Endodermal cell (in vitro differentiated cells): ENCODE measurements around the gene OPCML. TPM values are rescaled to one million over a fixed set of nuclear protein-coding genes. Genes with fewer than 3 reads are reported as not detected.

Experiments used
- DNase-seq: peaks from one replicate; pipeline ENCODE4 v3.0.0-alpha.2; 2017
- H3K27ac ChIP-seq: 2 replicates; pipeline ENCODE4 v1.5.1; 2013; ENCODE audit warnings: mild to moderate bottlenecking, low read depth, low read length, moderate library complexity
- H3K27me3 ChIP-seq: 2 replicates; pipeline ENCODE4 v1.6.1; 2013; ENCODE audit warnings: mild to moderate bottlenecking, low read length, moderate library complexity; ENCODE audit not compliant: insufficient read depth, control insufficient read depth, poor library complexity, severe bottlenecking
- H3K36me3 ChIP-seq: 2 replicates; pipeline ENCODE4 v1.7.0; 2013; ENCODE audit warnings: mild to moderate bottlenecking, low read length, moderate library complexity; ENCODE audit not compliant: control insufficient read depth, insufficient read depth
- H3K4me1 ChIP-seq: one replicate; pipeline ENCODE4 v1.7.0; 2013; ENCODE audit warnings: low read length; ENCODE audit not compliant: control insufficient read depth, insufficient read depth
- H3K4me3 ChIP-seq: 2 replicates; pipeline ENCODE4 v1.5.1; 2013; ENCODE audit warnings: mild to moderate bottlenecking, low read length, moderate library complexity
- H3K9ac ChIP-seq: 2 replicates; pipeline ENCODE4 v1.6.1; 2013; ENCODE audit warnings: mild to moderate bottlenecking, low read length, moderate library complexity; ENCODE audit not compliant: poor library complexity, severe bottlenecking; ENCODE audit errors: extremely low read depth
- H3K9me3 ChIP-seq: 2 replicates; pipeline ENCODE4 v1.6.1; 2013; ENCODE audit warnings: mild to moderate bottlenecking, low read length, moderate library complexity; ENCODE audit not compliant: control insufficient read depth
- H3K27ac Mint-ChIP-seq: 2 replicates; pipeline ENCODE4 v1.8.0; 2020; ENCODE audit warnings: mixed read lengths
- H3K27me3 Mint-ChIP-seq: 2 replicates; pipeline ENCODE4 v1.8.0; 2021; ENCODE audit warnings: mild to moderate bottlenecking, mixed read lengths; ENCODE audit not compliant: insufficient read depth
- H3K36me3 Mint-ChIP-seq: 2 replicates; pipeline ENCODE4 v1.8.0; 2020; ENCODE audit warnings: low read depth, mixed read lengths
- H3K4me1 Mint-ChIP-seq: 2 replicates; pipeline ENCODE4 v1.8.0; 2020; ENCODE audit warnings: mixed read lengths
- H3K4me3 Mint-ChIP-seq: 2 replicates; pipeline ENCODE4 v1.8.0; 2020; ENCODE audit warnings: mild to moderate bottlenecking, moderate library complexity, mixed read lengths
- H3K9me3 Mint-ChIP-seq: 2 replicates; pipeline ENCODE4 v1.8.0; 2020; ENCODE audit warnings: mild to moderate bottlenecking, mixed read lengths
- CTCF ChIP-seq: fragments of 200-600 bp; sonication (generic); conservative IDR thresholded peaks from 2 replicates; pipeline ENCODE4 v1.5.0; 2021; ENCODE audit warnings: antibody characterized with exemption, mild to moderate bottlenecking
- WGBS, 2 experiments: methylation state at CpG; one replicate each; pipeline versions ENCODE4 v1.1.5 to v1.1.7; 2013; ENCODE audit warnings: missing lambda C conversion rate in 2 of 2, mixed read lengths in 1 of 2; ENCODE audit not compliant: insufficient coverage in 1 of 2, insufficient read length in 1 of 2; 5-methylcytosine and 5-hydroxymethylcytosine counted together
- total RNA-seq, 2 donors: library from RNA; stranded (reverse); fragmentation: NEBNext Ultra II Directional in 1 of 2; extraction: Animal tissue kit (Norgen Biotek cat#: 25700) in 1 of 2; gene quantifications; 2 replicates in 1 of 2; 3 replicates in 1 of 2; pipeline ENCODE4 v1.2.1, GENCODE V29; 2021

Gene OPCML
- total RNA-seq, 2 donors from 2014 or later: 0.49 to 0.86 TPM

GRCh38 chr11:133081730-133082452 is 450.4 kb downstream of the OPCML start:
- no peak overlapping the region for H3K4me3 ChIP-seq
- TF ChIP-seq CTCF: no peak
- peak; percentile 58 for DNase-seq

DNA sequence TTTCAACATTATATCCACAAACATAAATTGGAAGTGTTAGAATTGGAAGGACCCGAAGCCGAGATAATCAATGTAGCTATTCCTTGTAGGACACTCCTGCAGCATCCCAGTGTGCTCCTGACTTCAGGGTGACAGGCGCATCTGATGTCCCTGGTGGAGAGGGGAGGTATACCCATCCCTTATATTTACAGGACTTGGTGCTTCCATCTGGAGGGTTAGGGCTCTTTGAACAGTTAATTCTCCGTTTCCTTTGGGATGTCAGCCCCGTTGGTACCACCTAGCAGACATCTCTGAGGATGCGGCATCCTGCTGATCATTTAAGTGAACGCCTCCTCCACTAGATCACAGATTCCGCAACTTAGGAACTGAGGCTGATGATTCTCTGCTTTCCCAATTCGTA is 451.3 kb downstream of the OPCML start:
- no peaks in the 10 kb centered on the region for H3K9me3 ChIP-seq
- H3K27me3 ChIP-seq: peaks cover 29% of the 10 kb centered on the region
- H3K9ac ChIP-seq: no peak overlapping the region
- Mint-ChIP-seq H3K9me3 (no peaks in the 10 kb centered on the region), H3K4me1 (peaks cover 6% of the 10 kb centered on the region), H3K4me3 (no peak overlapping the region), H3K27ac (no peak overlapping the region), H3K36me3 (no peaks in the 10 kb centered on the region), H3K27me3 (peaks cover 64% of the 10 kb centered on the region)
- peak; percentile 63 for DNase-seq
- H3K36me3 ChIP-seq: no peaks in the 10 kb centered on the region
- H3K4me1 ChIP-seq: no peaks in the 10 kb centered on the region
- 85 to 91% methylated on average over 8 of the region's 9 CpGs for WGBS, 2 experiments
- peak; percentile 68 for TF ChIP-seq CTCF
- no peak overlapping the region for H3K4me3 ChIP-seq
- no peak overlapping the region for H3K27ac ChIP-seq

More at GRCh38 chr11:133081730-133082452, 450.4 kb downstream of the OPCML start:
- peaks cover 70% of the 10 kb centered on the region for H3K27me3 Mint-ChIP-seq
- peak overlapping the region; percentile 43 for H3K4me3 Mint-ChIP-seq
- H3K4me1 ChIP-seq: no peaks in the 10 kb centered on the region
- no peaks in the 10 kb centered on the region for H3K36me3 Mint-ChIP-seq
- H3K36me3 ChIP-seq: no peaks in the 10 kb centered on the region
- no peak overlapping the region for H3K27ac Mint-ChIP-seq
- no peak overlapping the region for H3K27ac ChIP-seq
- no peaks in the 10 kb centered on the region for H3K9me3 Mint-ChIP-seq
- no peaks in the 10 kb centered on the region for H3K9me3 ChIP-seq
- no peak overlapping the region for H3K9ac ChIP-seq
- H3K4me1 Mint-ChIP-seq: peaks cover 6% of the 10 kb centered on the region
- 92 to 95% methylated on average over 11 to 35 of the region's 43 CpGs for WGBS, 2 experiments
- H3K27me3 ChIP-seq: peaks cover 29% of the 10 kb centered on the region

- Histone ChIP-seq H3K4me1 (no peaks in the 10 kb centered on the region), H3K9ac (no peak overlapping the region), H3K27me3 (peaks cover 19% of the 10 kb centered on the region), H3K9me3 (no peaks in the 10 kb centered on the region), H3K36me3 (no peaks in the 10 kb centered on the region), H3K27ac (no peak overlapping the region), H3K4me3 (no peak overlapping the region)
- H3K27me3 Mint-ChIP-seq: peaks cover 44% of the 10 kb centered on the region
- H3K9me3 Mint-ChIP-seq: no peaks in the 10 kb centered on the region
- no peaks in the 10 kb centered on the region for H3K36me3 Mint-ChIP-seq
- no peak overlapping the region for H3K27ac Mint-ChIP-seq
- peak; percentile 90 for DNase-seq
- TF ChIP-seq CTCF: peak; percentile 97
- 46% methylated on average over 16 to 24 of the region's 24 CpGs for WGBS, 2 experiments
- no peak overlapping the region for H3K4me3 Mint-ChIP-seq
- H3K4me1 Mint-ChIP-seq: peaks cover 5% of the 10 kb centered on the region
Observed at GRCh38 chr11:133078591-133079404, 453.5 kb downstream of the OPCML start.
